Measurements from ENCODE around the gene CASP10. TPM values are rescaled to one million over a fixed set of nuclear protein-coding genes. Genes with fewer than 3 reads are reported as not detected.
"Not testable (repeated sequence)": the region's sequence is repeated elsewhere in the genome, so short reads cannot be mapped to it uniquely, and the experiment has no call there.

CASP10 gene
- total RNA-seq, 3 donors from 2014 or later = 5.7 to 13.1 (median 9.6) TPM

DNA sequence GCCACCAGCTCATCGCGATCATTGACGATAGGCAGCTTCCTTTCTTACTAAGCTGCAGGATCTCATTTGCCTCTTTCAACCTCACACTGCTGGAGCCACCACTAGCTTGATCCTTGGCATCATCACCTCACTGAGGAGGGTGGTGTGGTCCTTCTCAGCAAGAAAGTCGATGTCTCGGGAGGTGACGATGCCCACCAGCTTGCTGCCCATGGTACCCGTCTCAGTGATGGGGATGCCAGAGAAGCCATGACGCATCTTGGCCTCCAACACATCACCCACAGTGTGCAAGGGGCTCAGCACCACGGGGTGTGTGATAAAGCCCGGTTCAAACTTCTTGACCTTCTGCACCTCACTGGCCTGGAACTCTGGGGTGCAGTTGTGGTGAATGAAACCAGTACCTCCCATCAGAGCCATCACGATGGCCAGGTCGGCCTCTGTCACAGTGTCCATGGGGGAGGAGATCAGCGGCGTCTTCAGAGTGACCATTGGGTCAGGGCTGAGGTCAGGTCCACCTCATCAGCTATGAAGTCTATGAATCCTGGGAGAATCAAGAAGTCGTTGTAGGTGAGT is 44.5 kb upstream of the CASP10 start:
- intact Hi-C loops (cut with DNase I; ENCODE audit: low total_unique reads) = loop anchor here (2.0 kb wide), 1 partner anchor 52 kb away; no protein-coding TSS in a partner anchor
- Histone ChIP-seq H3K4me3 (no peak overlapping the region), H3K36me3 (peaks cover 11% of the 10 kb centered on the region), H3K9me3 (no peaks in the 10 kb centered on the region), H3K27me3 (no peaks in the 10 kb centered on the region), H3K4me1 (no peaks in the 10 kb centered on the region), H3K27ac (no peak overlapping the region)
- TF ChIP-seq, protein P1, sequence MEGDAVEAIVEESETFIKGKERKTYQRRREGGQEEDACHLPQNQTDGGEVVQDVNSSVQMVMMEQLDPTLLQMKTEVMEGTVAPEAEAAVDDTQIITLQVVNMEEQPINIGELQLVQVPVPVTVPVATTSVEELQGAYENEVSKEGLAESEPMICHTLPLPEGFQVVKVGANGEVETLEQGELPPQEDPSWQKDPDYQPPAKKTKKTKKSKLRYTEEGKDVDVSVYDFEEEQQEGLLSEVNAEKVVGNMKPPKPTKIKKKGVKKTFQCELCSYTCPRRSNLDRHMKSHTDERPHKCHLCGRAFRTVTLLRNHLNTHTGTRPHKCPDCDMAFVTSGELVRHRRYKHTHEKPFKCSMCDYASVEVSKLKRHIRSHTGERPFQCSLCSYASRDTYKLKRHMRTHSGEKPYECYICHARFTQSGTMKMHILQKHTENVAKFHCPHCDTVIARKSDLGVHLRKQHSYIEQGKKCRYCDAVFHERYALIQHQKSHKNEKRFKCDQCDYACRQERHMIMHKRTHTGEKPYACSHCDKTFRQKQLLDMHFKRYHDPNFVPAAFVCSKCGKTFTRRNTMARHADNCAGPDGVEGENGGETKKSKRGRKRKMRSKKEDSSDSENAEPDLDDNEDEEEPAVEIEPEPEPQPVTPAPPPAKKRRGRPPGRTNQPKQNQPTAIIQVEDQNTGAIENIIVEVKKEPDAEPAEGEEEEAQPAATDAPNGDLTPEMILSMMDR (IDR thresholded peaks at IDR 0.05) = no peak
- DNase-seq (ENCODE audit: low spot score in 2 of 2) = no peak

DNA sequence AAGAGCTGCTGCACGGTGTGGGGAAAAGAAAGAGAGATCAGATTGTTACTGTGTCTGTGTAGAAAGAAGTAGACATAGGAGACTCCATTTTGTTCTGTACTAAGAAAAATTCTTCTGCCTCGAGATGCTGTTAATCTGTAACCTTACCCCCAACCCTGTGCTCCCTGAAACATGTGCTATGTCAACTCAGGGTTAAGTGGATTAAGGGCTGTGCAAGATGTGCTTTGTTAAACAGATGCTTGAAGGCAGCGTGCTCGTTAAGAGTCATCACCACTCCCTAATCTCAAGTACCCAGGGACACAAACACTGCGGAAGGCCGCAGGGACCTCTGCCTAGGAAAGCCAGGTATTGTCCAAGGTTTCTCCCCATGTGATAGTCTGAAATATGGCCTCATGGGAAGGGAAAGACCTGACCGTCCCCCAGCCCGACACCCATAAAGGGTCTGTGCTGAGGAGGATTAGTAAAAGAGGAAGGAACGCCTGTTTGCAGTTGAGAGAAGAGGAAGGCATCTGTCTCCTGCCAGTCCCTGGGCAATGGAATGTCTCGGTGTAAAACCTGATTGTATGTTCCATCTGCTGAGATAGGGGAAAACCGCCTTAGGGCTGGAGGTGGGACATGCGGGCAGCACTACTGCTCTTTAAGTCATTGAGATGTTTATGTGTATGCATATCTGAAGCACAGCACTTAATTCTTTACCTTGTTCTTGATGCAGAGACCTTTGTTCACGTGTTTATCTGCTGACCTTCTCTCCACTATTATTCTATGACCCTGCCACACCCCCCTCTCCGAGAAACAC is 43.8 kb upstream of the CASP10 start:
- H3K4me3 ChIP-seq; H3K4me1 ChIP-seq; H3K9me3 ChIP-seq; DNase-seq (ENCODE audit: low spot score in 2 of 2); H3K27me3 ChIP-seq; H3K27ac ChIP-seq: not testable (repeated sequence)
- peaks cover 11% of the 10 kb centered on the region for H3K36me3 ChIP-seq
- intact Hi-C loops (cut with DNase I; ENCODE audit: low total_unique reads) = loop anchor here (2.0 kb wide), 1 partner anchor 52 kb away; no protein-coding TSS in a partner anchor

DNA sequence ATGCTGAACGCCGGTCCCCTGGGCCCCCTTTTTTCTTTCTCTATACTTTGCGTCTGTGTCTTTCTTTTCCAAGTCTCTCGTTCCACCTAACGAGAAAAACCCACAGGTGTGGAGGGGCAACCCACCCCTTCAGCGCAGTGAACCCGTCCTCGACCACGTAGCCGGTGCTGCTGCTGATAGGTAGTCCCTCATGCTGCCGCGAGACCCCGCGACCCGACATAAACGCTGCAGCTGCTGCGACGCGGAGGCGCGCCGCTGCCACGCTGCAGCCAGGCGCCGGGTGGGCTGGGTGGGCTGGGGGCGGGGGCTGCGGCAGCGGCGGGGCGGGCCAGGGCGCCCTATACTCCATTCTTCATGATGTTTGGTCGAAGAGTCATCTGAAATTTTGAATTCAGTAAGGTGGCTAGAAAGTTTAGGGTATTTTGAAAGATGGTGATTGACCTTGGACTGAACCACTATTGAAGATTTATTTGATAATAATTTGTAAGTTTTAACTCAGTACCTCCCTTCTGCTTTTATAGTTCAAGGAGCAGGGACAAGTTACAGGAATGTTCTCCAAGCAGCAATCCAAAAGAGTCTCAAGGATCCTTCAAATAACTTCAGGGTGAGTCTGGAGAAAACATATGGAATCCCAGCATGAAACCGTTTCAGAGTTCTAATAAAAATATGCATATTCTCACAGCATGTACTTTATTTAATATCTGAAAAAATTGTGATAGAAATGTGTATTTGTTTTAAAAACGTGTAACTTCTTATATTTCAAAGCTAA is 42.9 kb upstream of the CASP10 start:
- no peaks in the 10 kb centered on the region for H3K9me3 ChIP-seq
- intact Hi-C loops (cut with DNase I; ENCODE audit: low total_unique reads) = loop anchor here (2.0 kb wide), 1 partner anchor 51 kb away; no protein-coding TSS in a partner anchor
- H3K36me3 ChIP-seq = peaks cover 11% of the 10 kb centered on the region
- DNase-seq (ENCODE audit: low spot score in 2 of 2) = no peak
- no peaks in the 10 kb centered on the region for H3K27me3 ChIP-seq
- no peak overlapping the region for H3K27ac ChIP-seq
- H3K4me1 ChIP-seq = no peaks in the 10 kb centered on the region
- H3K4me3 ChIP-seq = no peak overlapping the region
- TF ChIP-seq, protein P1 (IDR thresholded peaks at IDR 0.05) = no peak
- TF ChIP-seq POLR2AphosphoS5 (IDR thresholded peaks at IDR 0.05) (no peak), POLR2A (IDR thresholded peaks at IDR 0.05) (no peak)

DNA sequence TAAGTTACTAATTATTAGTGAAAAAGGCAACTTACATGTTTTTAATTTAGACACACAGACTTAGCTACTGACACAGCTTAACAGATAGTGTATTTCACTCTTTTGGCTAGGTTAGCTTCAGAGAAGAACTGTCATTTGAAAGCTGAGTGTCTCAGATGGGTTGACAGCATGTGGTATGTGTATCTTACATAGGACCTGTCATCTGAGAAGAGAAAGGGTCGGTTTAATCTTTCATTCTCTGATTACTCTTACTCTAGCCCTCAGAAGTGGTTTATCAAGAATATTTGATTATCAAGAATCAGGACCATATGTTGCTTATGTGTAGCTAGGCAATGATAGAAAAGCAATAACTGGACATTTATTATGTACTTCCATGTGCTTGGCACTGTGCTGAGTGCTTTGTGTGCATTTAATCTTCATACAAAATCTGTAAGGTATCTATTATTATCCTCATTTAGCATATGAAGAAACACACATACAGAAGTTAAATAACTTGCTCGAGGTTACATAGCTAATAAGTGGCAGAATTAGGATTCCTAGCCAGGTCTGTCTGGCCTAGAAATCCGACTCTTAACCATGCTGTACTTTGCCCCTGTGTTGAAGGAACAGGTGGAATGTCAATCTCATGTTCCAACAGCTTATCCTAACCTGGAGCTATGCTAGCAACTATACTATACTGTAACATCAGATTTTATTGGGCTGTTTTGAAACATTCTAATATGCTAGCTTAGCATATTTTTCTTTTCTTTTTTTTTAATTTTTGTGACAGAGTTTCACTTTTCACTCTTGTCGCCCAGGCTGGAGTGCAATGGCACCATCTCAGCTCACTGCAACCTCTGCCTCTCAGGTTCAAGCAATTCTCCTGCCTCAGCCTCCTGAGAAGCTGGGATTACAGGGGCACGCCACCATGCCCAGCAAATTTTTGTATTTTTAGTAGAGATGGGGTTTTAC is 38.6 kb upstream of the CASP10 start:
- intact Hi-C loops (cut with DNase I; ENCODE audit: low total_unique reads) = loop anchor here (2.0 kb wide), 1 partner anchor 20 kb away; no protein-coding TSS in a partner anchor
- TF ChIP-seq POLR2A (IDR thresholded peaks at IDR 0.05) = no peak
- no peak for TF ChIP-seq POLR2AphosphoS5 (IDR thresholded peaks at IDR 0.05)
- TF ChIP-seq, protein P1 (IDR thresholded peaks at IDR 0.05) = no peak
- no peaks in the 10 kb centered on the region for H3K9me3 ChIP-seq
- no peak overlapping the region for H3K27ac ChIP-seq
- DNase-seq (ENCODE audit: low spot score in 2 of 2) = no peak
- no peaks in the 10 kb centered on the region for H3K27me3 ChIP-seq
- H3K4me3 ChIP-seq = no peak overlapping the region
- H3K4me1 ChIP-seq = no peaks in the 10 kb centered on the region
- no peaks in the 10 kb centered on the region for H3K36me3 ChIP-seq

DNA sequence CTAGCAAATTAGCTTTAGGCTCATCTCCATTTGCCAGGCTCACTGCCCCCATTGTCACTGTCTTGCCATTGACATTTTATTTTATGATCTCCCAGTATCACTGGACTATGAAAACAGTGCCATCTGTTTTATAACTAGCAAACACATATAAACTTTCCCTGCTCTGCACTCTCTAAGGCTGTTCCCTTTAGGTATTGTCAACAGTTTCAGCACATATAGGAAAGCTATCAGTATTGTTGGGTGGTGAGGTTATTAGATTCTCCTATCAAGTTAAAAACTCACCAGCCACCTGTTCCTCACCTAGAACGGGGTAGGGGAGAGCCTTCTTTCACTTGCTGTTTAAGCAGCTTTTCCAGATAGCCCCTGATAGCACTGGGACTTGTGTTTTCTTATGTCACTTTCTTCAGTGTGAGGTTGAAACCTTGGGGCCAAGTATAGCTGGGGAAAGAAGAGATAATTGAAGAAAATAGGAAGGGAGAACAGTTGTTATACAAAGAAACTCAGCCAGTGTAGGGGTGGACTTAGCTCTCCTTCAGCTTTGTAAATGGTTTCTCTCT is 34.4 kb upstream of the CASP10 start:
- TF ChIP-seq, protein P1 (IDR thresholded peaks at IDR 0.05) = no peak
- TF ChIP-seq POLR2A (IDR thresholded peaks at IDR 0.05) = no peak
- no peak for TF ChIP-seq POLR2AphosphoS5 (IDR thresholded peaks at IDR 0.05)
- intact Hi-C loops (cut with DNase I; ENCODE audit: low total_unique reads) = no loop called here
- no peaks in the 10 kb centered on the region for H3K4me1 ChIP-seq
- no peaks in the 10 kb centered on the region for H3K9me3 ChIP-seq
- H3K27ac ChIP-seq = peak overlapping the region in 1 of 2 donors; percentile 63
- H3K4me3 ChIP-seq = no peak overlapping the region
- no peak for DNase-seq (ENCODE audit: low spot score in 2 of 2)
- H3K36me3 ChIP-seq = no peaks in the 10 kb centered on the region
- no peaks in the 10 kb centered on the region for H3K27me3 ChIP-seq

All from breast epithelium (tissue), 4 donors.